ENCODE data around the gene LNP1. TPM values are rescaled to one million over a fixed set of nuclear protein-coding genes. Genes with fewer than 3 reads are reported as not detected.

The LNP1 gene
- total and polyA plus RNA-seq, 2 donors (not counting 3 experiments of a cell fraction or from before 2014, with no cell fraction given): 0.80 TPM

- dilution Hi-C loops (cut with MboI; ENCODE audit: extremely low pct_ligation_motif_present, low sequenced_read_pairs): no loop called here
These were observed 82.2 kb downstream of the LNP1 start for GRCh38 chr3:100483529-100483928.

More at GRCh38 chr3:100483529-100483928, 82.2 kb downstream of the LNP1 start:
- ChIA-PET POLR2A (no interaction called here), CTCF (interaction anchor here (0.8 to 2.1 kb wide), 3 partner anchors 9 to 22 kb away, joined by 3 to 10 read pairs (median 8); partner anchors contain the start of gene TMEM45A)
- Histone ChIP-seq H3K9me3 (replicated peaks; ENCODE audit: control insufficient read depth, insufficient read depth, low read length) (no peaks in the 10 kb centered on the region), H2AFZ (ENCODE audit: low read depth, low read length) (no peak overlapping the region), H3K4me2 (ENCODE audit: insufficient read depth, low read length) (no peak overlapping the region), H3K9ac (replicated peaks; ENCODE audit: extremely low read depth, insufficient read depth, low read length) (no peak overlapping the region), H3K4me1 (ENCODE audit: control insufficient read depth, extremely low read depth, insufficient read depth, low read length) (no peaks in the 10 kb centered on the region), H3K79me2 (ENCODE audit: control insufficient read depth, insufficient read depth, low read length) (no peaks in the 10 kb centered on the region), H3K27me3 (ENCODE audit: control insufficient read depth in 2 of 2, insufficient read depth in 2 of 2, low read length in 2 of 2) (peaks cover 16 to 24% of the 10 kb centered on the region in 2 experiments), H3K27ac (ENCODE audit: insufficient read depth, low read depth, low read length) (no peak overlapping the region), H4K20me1 (replicated peaks; ENCODE audit: control insufficient read depth, extremely low read depth, insufficient read depth, low read length) (no peaks in the 10 kb centered on the region), H3K4me3 (replicated peaks in 1 of 3; ENCODE audit: insufficient read depth in 1 of 3, low read depth in 1 of 3, low read length in 3 of 3) (no peak overlapping the region), H3K36me3 (ENCODE audit: control insufficient read depth in 2 of 2, extremely low read depth in 1 of 2, insufficient read depth in 2 of 2, low read length in 2 of 2) (no peaks in the 10 kb centered on the region), H3K9me1 (replicated peaks; ENCODE audit: control insufficient read depth, extremely low read depth, insufficient read depth, low read length) (no peaks in the 10 kb centered on the region)
- no peak for DNase-seq (ENCODE audit: low read depth, low spot score)
- FAIRE-seq: no peak
- no peak for TF ChIP-seq FOS (IDR thresholded peaks at IDR 0.05; ENCODE audit: borderline replicate concordance, insufficient read depth, low read length)
- no peak for TF ChIP-seq MYC (IDR thresholded peaks at IDR 0.05; ENCODE audit: low read depth, low read length)
- no peak for TF ChIP-seq CTCF (IDR thresholded peaks at IDR 0.05; ENCODE audit: extremely low read depth in 1 of 2, insufficient read depth in 1 of 2, low read depth in 1 of 2, low read length in 2 of 2)
- no peak for TF ChIP-seq EZH2 (IDR thresholded peaks at IDR 0.05; ENCODE audit: borderline replicate concordance, low read depth, low read length, severe bottlenecking)
- TF ChIP-seq GATA2 (IDR thresholded peaks at IDR 0.05; ENCODE audit: insufficient read depth, insufficient read length, low read depth, low read length): no peak
- no peak for TF ChIP-seq POLR2A (IDR thresholded peaks at IDR 0.05; ENCODE audit: low read depth, low read length)
- TF ChIP-seq, protein P1, sequence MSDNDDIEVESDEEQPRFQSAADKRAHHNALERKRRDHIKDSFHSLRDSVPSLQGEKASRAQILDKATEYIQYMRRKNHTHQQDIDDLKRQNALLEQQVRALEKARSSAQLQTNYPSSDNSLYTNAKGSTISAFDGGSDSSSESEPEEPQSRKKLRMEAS (IDR thresholded peaks at IDR 0.05; ENCODE audit: insufficient read depth, insufficient read length): no peak
- TF ChIP-seq JUN (IDR thresholded peaks at IDR 0.05; ENCODE audit: borderline replicate concordance, insufficient read depth, insufficient read length, low read depth): no peak
- no peak for TF ChIP-seq POLR2AphosphoS5 (IDR thresholded peaks at IDR 0.05; ENCODE audit: insufficient read depth, low read depth, low read length)
- BruUV-seq (replicated peaks): no TSS peak
- intact Hi-C loops (cut with micrococcal nuclease): no loop called here

Data from endothelial cell of umbilical vein (primary cell).